Measurements from ENCODE around the gene TNFRSF11A.

TNFRSF11A gene

DNA sequence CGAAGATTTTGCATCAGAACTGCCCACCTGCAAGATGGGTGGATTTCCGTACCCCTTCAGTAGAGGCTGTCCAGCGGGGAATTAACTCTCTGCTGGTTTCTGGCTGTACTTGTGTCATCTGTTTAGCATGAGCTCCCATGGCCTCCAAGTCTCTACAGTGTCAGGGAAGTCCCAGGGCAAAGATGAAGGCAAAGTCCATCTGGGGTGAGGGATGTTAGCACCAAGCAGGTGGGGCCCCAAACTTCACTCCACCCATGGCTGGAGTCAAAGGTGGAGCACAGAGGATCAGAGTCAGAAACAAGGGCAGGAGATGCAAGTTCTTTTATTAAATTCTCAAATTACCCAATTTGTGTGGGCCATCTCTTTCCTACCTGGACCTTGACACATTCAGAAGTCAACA, 78.0 kb downstream of the TNFRSF11A start:
- TF ChIP-seq, protein P1, sequence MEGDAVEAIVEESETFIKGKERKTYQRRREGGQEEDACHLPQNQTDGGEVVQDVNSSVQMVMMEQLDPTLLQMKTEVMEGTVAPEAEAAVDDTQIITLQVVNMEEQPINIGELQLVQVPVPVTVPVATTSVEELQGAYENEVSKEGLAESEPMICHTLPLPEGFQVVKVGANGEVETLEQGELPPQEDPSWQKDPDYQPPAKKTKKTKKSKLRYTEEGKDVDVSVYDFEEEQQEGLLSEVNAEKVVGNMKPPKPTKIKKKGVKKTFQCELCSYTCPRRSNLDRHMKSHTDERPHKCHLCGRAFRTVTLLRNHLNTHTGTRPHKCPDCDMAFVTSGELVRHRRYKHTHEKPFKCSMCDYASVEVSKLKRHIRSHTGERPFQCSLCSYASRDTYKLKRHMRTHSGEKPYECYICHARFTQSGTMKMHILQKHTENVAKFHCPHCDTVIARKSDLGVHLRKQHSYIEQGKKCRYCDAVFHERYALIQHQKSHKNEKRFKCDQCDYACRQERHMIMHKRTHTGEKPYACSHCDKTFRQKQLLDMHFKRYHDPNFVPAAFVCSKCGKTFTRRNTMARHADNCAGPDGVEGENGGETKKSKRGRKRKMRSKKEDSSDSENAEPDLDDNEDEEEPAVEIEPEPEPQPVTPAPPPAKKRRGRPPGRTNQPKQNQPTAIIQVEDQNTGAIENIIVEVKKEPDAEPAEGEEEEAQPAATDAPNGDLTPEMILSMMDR (IDR thresholded peaks at IDR 0.05; ENCODE audit: insufficient read depth, low read depth, low read length, missing control alignments) = no peak
- no peak for DNase-seq (ENCODE audit: low read depth)
- no peak overlapping the region for H3K4me3 ChIP-seq (ENCODE audit: low read length)

GRCh38 chr18:62404881-62405280, 79.8 kb downstream of the TNFRSF11A start:
- TF ChIP-seq, protein P1 (IDR thresholded peaks at IDR 0.05; ENCODE audit: insufficient read depth, low read depth, low read length, missing control alignments) = no peak
- no peak for DNase-seq (ENCODE audit: low read depth)
- H3K4me3 ChIP-seq (ENCODE audit: low read length) = no peak overlapping the region

GRCh38 chr18:62407660-62408059, 82.5 kb downstream of the TNFRSF11A start:
- no peak for DNase-seq (ENCODE audit: low read depth)
- no peak overlapping the region for H3K4me3 ChIP-seq (ENCODE audit: low read length)
- TF ChIP-seq, protein P1 (IDR thresholded peaks at IDR 0.05; ENCODE audit: insufficient read depth, low read depth, low read length, missing control alignments) = no peak

- TF ChIP-seq, protein P1 (IDR thresholded peaks at IDR 0.05; ENCODE audit: insufficient read depth, low read depth, low read length, missing control alignments) = no peak
- DNase-seq (ENCODE audit: low read depth) = no peak
- H3K4me3 ChIP-seq (ENCODE audit: low read length) = no peak overlapping the region
These were observed 84.7 kb downstream of the TNFRSF11A start for GRCh38 chr18:62409821-62410220.

GRCh38 chr18:62412231-62412979, 87.3 kb downstream of the TNFRSF11A start:
- TF ChIP-seq, protein P1 (IDR thresholded peaks at IDR 0.05; ENCODE audit: insufficient read depth, low read depth, low read length, missing control alignments) = no peak
- no peak overlapping the region for H3K4me3 ChIP-seq (ENCODE audit: low read length)
- DNase-seq (ENCODE audit: low read depth) = no peak

GRCh38 chr18:62413206-62413605, 88.1 kb downstream of the TNFRSF11A start:
- H3K4me3 ChIP-seq (ENCODE audit: low read length) = no peak overlapping the region
- no peak for DNase-seq (ENCODE audit: low read depth)
- TF ChIP-seq, protein P1 (IDR thresholded peaks at IDR 0.05; ENCODE audit: insufficient read depth, low read depth, low read length, missing control alignments) = no peak

DNA sequence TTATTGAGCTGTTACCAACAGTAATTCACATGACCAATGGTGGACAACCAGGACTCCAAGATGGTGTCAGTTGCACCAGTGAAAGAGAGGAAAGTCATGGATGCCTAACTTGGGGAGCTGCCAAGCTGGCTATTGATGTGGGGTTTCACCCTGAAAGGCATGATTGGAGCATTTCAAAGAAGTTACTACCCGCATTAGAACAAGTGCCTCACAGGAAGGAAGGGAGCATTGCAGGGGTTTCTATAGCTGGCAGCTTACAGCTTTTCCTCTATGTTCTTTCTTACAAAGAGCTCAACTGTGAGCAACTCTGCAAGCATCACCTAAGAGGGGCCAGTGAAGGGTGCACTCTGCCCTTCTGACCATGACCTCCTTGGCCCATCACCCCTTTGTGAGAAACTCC, 93.1 kb downstream of the TNFRSF11A start:
- TF ChIP-seq, protein P1 (IDR thresholded peaks at IDR 0.05; ENCODE audit: insufficient read depth, low read depth, low read length, missing control alignments) = no peak
- no peak overlapping the region for H3K4me3 ChIP-seq (ENCODE audit: low read length)
- no peak for DNase-seq (ENCODE audit: low read depth)

Data from epithelial cell of esophagus (primary cell).